Thyroid gland (tissue), 4 donors: Measurements from ENCODE around the gene PPP1R9A. TPM values are rescaled to one million over a fixed set of nuclear protein-coding genes. Genes with fewer than 3 reads are reported as not detected.
"Not testable (repeated sequence)": the region's sequence is repeated elsewhere in the genome, so short reads cannot be mapped to it uniquely, and the experiment has no call there.

Experiments
- DNase-seq, 2 donors: peaks; one replicate each; pipeline ENCODE4 v3.0.0-alpha.2; 2019
- H3K27ac ChIP-seq, 3 donors: fragments of 200-600 bp; sonication (generic); 1 replicate in 2 of 3; 2 replicates in 1 of 3; pipeline ENCODE4 v1.5.1; 2016 to 2019; ENCODE audit warnings: mild to moderate bottlenecking in 1 of 3, moderate library complexity in 1 of 3
- H3K27me3 ChIP-seq: fragments of 200-600 bp; sonication (generic); one replicate; pipeline ENCODE4 v1.5.1; 2019
- H3K36me3 ChIP-seq, 2 donors: fragments of 200-600 bp; sonication (generic); one replicate each; pipeline ENCODE4 v1.5.1; 2016 to 2019
- H3K4me1 ChIP-seq, 2 donors: fragments of 200-600 bp; sonication (generic); one replicate each; pipeline ENCODE4 v1.5.1; 2017 to 2019
- H3K4me3 ChIP-seq, 3 donors: fragments of 200-600 bp; sonication (generic); replicated peaks in 1 of 3; 1 replicate in 2 of 3; 2 replicates in 1 of 3; pipeline ENCODE4 v1.5.1; 2016; ENCODE audit warnings: mild to moderate bottlenecking in 1 of 3
- H3K9me3 ChIP-seq: fragments of 200-600 bp; sonication (generic); one replicate; pipeline ENCODE4 v1.5.1; 2017
- CTCF ChIP-seq, 6 experiments: fragments of 200-600 bp in 3 of 6; fragments of 450-650 bp in 3 of 6; sonication (generic) in 3 of 6; IDR thresholded peaks; one replicate each; pipeline ENCODE4 v1.5.1; 2016 to 2019; ENCODE audit warnings: antibody characterized with exemption in 6 of 6, mild to moderate bottlenecking in 2 of 6, inconsistent platforms in 1 of 6, moderate library complexity in 1 of 6
- POLR2A ChIP-seq, 2 donors: fragments of 450-650 bp; IDR thresholded peaks; one replicate each; pipeline ENCODE4 v1.6.1; 2017; ENCODE audit warnings: antibody characterized with exemption in 2 of 2, mild to moderate bottlenecking in 2 of 2, moderate library complexity in 1 of 2
- WGBS, 2 donors: methylation state at CpG; one replicate each; pipeline ENCODE4 v1.1.5; 2017; 5-methylcytosine and 5-hydroxymethylcytosine counted together
- intact Hi-C: fragments of 100-400 bp; cut with DNase I; formaldehyde crosslinking; loops from one replicate; pipeline ENCODE4 v1.15.1; 2023
- total RNA-seq, 4 donors: library from RNA; depleted of rRNA; stranded (reverse); fragments of >200 nt; gene quantifications; one replicate each; pipeline ENCODE4 v1.2.3, GENCODE V29; 2016

PPP1R9A gene
- total RNA-seq, 4 donors from 2014 or later: 38.8 to 89.6 (median 45.5) TPM

- H3K27ac ChIP-seq: no peak overlapping the region
- no peak for TF ChIP-seq CTCF (IDR thresholded peaks at IDR 0.05)
- H3K4me1 ChIP-seq: peaks cover 4 to 5% of the 10 kb centered on the region in 2 donors
- H3K27me3 ChIP-seq: no peaks in the 10 kb centered on the region
- H3K9me3 ChIP-seq: no peaks in the 10 kb centered on the region
- no peaks in the 10 kb centered on the region for H3K36me3 ChIP-seq
- DNase-seq: no peak
- intact Hi-C loops: no loop called here
- H3K4me3 ChIP-seq: no peak overlapping the region
These were observed 91.6 kb downstream of the PPP1R9A start for GRCh38 chr7:94999069-94999351.

DNA sequence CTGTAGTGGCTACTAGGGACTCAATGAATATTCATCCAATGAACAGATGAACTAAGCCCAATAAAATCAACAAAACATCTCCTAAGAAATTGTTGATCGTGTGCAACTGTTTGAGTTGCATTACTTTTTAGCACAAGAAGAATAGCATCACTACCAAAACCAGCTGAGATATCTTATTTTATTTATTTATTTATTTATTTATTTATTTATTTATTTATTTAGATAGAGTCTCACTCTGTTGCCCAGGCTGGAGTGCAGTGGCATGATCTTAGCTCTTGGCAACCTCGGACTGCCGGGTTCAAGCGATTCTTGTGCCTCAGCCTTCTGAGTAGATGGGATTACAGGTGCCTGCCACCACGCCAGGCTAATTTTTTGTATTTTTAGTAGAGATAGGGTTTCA is 92.2 kb downstream of the PPP1R9A start:
- H3K9me3 ChIP-seq, H3K36me3 ChIP-seq, H3K27me3 ChIP-seq, H3K4me1 ChIP-seq, intact Hi-C loops, DNase-seq, H3K4me3 ChIP-seq, H3K27ac ChIP-seq: not testable (repeated sequence)
- 96% methylated on average over 5 of the region's 5 CpGs for WGBS, 2 donors

GRCh38 chr7:95001258-95001657 is 93.9 kb downstream of the PPP1R9A start:
- peaks cover 4 to 5% of the 10 kb centered on the region in 2 donors for H3K4me1 ChIP-seq
- no peaks in the 10 kb centered on the region for H3K27me3 ChIP-seq
- no peak for DNase-seq
- H3K9me3 ChIP-seq: no peaks in the 10 kb centered on the region
- intact Hi-C loops: no loop called here
- H3K4me3 ChIP-seq: no peak overlapping the region
- H3K36me3 ChIP-seq: no peaks in the 10 kb centered on the region
- TF ChIP-seq CTCF (IDR thresholded peaks at IDR 0.05): no peak
- no peak for TF ChIP-seq POLR2A (IDR thresholded peaks at IDR 0.05)
- no peak overlapping the region for H3K27ac ChIP-seq
- WGBS, 2 donors: 90 to 92% methylated on average over 3 of the region's 3 CpGs

- TF ChIP-seq CTCF (IDR thresholded peaks at IDR 0.05): no peak
- TF ChIP-seq POLR2A (IDR thresholded peaks at IDR 0.05): no peak
- Histone ChIP-seq H3K27me3 (no peaks in the 10 kb centered on the region), H3K4me1 (peaks cover 4 to 5% of the 10 kb centered on the region in 2 donors), H3K27ac (no peak overlapping the region), H3K36me3 (no peaks in the 10 kb centered on the region), H3K9me3 (no peaks in the 10 kb centered on the region), H3K4me3 (no peak overlapping the region)
- 92 to 94% methylated on average over 5 of the region's 5 CpGs for WGBS, 2 donors
- intact Hi-C loops: no loop called here
- DNase-seq: no peak
These were observed 94.6 kb downstream of the PPP1R9A start for GRCh38 chr7:95001815-95002561.

- whole genome bisulfite sequencing, 2 donors: 95 to 100% methylated on average over 1 of the region's 1 CpG
- Histone ChIP-seq H3K27me3 (no peaks in the 10 kb centered on the region), H3K4me3 (no peak overlapping the region), H3K4me1 (peaks cover under 1 to 5% of the 10 kb centered on the region in 2 donors), H3K36me3 (no peaks in the 10 kb centered on the region), H3K9me3 (no peaks in the 10 kb centered on the region), H3K27ac (no peak overlapping the region)
- intact Hi-C loops: no loop called here
- TF ChIP-seq POLR2A (IDR thresholded peaks at IDR 0.05): no peak
- TF ChIP-seq CTCF (IDR thresholded peaks at IDR 0.05): no peak
- no peak for DNase-seq
These were observed 95.4 kb downstream of the PPP1R9A start for GRCh38 chr7:95002775-95003174.
